NCI-H2227 (cell line): ENCODE results near the gene TBCEL.
A peak's percentile ranks its signal among the peaks of the same experiment; 100 is the strongest.
"Not testable (repeated sequence)": the region's sequence is repeated elsewhere in the genome, so short reads cannot be mapped to it uniquely, and the experiment has no call there.

Source experiments
- DNase-seq: peaks from one replicate; lab custom pipeline; 2025; ENCODE audit not compliant: unreplicated experiment; lab: John Stamatoyannopoulos, UW

The TBCEL gene, protein sequence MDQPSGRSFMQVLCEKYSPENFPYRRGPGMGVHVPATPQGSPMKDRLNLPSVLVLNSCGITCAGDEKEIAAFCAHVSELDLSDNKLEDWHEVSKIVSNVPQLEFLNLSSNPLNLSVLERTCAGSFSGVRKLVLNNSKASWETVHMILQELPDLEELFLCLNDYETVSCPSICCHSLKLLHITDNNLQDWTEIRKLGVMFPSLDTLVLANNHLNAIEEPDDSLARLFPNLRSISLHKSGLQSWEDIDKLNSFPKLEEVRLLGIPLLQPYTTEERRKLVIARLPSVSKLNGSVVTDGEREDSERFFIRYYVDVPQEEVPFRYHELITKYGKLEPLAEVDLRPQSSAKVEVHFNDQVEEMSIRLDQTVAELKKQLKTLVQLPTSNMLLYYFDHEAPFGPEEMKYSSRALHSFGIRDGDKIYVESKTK

DNA sequence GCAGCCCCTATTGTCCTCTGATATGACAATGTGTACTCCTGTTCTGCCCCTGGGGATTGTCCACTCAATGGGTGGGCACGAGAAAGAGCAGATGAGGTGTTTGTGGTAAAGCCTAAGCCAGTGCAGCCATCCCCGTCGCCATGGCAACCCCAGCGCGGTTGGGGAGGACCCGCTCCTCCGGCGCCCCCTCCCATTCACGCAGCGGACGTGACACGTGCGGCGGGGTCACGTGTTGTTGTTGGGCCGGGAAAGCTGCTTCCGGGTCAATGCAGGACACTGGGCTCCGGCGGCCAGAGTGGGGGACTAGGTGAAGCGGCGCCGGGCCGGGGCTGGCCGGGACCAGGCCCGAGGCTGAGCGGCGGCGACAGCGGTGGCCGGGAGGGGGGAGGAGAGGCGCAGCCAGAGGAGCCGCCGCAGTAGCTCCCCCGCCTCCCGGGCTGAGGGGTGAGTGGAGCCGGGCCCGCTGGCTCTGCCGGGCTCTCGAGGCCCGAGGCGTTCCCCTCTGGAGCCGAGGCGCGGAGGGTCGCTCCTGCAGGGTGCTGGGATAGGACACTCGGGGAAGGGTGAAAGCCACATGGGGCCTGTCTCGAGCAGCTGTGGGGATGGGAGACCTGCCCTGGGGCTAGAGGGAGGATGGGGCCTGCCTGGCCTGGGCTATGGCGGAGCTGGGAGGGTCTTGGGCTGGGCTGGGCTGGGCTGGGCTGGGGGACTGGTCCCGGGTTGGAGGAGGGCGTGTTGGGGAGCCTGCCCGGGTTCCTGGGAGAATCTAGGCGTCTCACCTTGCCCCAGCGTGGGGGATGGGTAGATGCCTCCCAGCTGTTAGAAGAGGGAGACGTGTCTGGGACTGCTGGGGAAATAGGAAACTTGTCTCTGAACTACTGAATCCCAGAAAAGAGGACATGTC, at the start of gene TBCEL:
TSS of gene TBCEL (plus strand) at position 255 of the 904 bp plus-strand sequence. CDS start 21,589 bp downstream, outside the sequence.
- peak; percentile 95 for DNase-seq

DNA sequence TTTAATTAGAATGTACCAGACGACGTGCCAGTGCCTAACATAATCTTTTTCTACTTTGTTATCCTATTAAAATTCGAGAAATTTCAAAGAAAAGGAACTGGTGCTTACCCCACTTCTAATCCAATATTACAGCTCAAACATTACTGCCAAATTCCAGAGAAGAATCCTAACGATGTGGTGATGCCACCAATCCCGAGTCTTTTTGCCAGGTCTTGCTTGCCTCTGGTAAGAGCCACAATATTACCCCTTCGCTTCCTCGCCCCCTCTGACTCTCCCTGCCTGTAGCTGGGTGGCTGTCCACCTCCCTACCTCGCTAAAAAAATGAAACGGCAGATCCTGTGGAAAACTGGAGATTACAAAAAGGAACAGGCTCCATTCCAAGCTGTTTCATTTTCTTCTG, 49.4 kb upstream of the TBCEL start:
- no peak for DNase-seq

DNA sequence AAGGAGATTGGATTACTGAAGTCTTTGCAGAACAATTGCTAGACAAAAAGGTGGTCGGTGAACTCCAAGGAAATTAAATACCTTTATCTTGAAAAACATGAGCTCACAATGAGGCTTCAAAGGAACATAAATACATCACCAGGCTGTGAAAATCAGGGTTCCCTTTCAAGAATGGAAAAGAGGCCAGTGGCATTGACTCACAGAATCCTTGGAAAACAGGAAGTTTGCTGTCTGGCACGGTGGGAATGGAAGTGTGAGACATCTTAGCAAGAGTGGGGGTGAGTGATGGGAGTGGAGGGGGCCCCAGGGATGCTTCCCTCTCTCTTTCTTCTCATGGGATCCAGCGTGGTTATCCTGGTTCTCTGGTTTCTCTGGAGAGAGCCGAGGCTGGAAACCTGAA, 48.9 kb upstream of the TBCEL start:
- DNase-seq, result no peak

DNA sequence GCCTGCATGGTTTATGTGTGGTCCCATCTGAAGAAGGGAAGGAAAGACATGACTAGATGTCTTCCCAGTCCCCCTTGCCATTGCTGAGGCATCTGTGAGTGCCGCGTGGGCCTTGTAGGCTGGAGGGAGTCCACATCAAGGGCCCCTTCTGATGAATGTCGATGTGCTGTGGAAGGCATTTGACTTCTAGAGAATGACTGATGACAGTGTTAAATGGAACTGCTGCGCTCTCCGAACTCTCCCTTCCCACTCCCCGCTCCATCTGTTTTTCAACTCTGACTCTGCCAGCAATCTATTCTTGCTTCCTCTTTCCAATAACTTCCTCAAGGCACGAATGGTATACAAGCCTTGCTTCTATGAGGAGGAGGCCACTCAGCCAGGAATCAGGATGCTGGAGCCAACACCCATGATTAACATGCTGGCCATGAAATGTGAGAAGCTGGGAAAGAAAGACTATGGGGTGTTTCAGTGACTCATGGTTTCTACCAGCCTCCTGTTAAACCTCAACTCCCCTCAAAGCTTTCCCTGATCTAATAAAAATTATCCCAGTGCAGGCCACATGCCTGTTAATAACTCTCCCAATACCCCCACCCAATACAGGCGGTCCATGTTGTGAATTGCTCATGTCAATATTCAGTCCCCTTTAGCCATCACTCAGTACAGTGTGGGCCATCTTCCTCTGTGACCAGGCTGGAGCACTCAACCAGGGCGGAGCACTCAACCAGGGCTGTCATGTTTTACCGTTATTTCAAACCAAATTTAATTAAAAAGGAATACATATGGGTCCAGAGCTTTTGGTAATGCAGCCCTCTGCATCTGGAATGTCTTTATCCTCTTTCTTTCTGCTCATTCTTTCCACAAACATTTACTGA, 46.4 kb upstream of the TBCEL start:
- DNase-seq, result no peak

DNA sequence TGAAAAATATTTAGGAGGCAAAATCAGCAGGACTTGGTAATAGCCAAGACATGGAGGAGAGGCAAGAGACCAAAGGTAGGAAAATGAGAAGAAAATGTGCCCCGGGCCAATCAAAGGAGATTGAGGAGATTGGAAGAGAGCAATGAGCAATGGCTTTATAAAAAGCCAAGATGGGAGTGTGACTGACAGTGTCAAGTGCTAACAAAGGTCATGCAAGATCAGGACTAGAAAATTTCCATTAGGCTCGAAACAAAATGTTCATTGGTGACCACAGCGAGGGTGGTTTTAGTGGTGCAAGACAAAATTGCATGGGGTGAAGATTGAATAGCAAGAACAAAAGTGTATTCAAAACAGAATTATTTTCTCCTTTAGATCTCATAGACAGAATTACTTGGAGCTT, 45.2 kb upstream of the TBCEL start:
- DNase-seq, result no peak

DNA sequence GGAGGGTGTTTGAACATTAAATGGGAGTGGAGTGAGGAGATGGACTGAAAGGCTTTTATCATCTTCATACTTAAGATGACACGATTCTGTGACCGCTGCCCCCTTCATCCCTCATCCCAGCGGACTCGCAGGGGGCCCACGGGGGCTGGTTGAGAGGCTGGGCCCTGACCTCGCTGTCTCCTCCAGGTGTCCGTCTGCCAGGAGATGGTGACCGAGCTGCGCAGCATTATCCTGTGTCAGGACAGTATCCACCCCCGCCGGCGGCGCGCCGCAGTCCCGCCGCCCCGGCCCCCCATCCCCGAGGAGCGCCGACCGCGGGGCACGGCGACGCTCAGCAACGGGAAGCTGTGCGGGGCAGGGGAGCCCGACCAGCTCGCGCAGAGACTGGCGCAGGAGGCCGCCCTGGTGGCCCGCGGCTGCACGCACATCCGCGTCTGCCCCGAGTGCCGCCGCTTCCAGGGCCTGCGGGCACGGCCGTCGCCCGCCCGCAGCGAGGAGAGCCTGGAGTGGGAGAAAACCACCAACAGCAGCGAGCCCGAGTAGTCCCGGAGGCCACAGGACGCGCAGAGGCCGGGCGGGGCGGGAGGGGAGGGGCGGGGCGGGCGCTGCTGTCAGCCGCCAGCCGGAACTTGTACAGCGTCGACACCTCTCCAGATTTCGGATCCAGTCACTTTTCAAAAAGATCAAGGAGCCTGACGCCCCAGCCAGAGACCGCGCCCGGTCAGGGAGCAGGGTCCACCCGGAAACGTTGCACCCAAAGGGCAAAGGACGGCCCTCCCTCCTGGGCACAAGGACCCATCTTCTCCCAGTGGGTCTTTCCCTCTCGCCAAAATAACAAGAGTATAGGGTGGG, 38.0 kb upstream of the TBCEL start:
- peak; percentile 69 for DNase-seq

DNA sequence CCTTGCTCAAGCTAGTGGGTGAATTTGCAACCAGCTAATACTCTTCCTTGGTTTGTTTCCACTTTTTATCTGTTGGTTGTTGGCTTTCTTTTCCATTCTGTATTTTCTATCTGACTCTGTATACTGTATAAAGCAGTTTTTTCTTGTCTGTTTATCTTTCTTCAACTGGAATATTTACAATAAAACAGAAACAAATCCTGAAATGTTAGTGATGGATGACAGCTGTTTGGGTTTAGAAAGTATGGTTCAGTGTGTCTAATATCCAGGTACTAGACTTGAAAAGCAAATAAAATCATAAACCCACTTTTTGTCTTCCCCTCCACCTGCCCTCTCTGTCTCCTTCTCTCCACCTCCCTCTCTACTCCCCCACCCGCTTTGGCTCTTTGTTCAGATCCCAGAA, 35.3 kb upstream of the TBCEL start:
- DNase-seq, result no peak

DNA sequence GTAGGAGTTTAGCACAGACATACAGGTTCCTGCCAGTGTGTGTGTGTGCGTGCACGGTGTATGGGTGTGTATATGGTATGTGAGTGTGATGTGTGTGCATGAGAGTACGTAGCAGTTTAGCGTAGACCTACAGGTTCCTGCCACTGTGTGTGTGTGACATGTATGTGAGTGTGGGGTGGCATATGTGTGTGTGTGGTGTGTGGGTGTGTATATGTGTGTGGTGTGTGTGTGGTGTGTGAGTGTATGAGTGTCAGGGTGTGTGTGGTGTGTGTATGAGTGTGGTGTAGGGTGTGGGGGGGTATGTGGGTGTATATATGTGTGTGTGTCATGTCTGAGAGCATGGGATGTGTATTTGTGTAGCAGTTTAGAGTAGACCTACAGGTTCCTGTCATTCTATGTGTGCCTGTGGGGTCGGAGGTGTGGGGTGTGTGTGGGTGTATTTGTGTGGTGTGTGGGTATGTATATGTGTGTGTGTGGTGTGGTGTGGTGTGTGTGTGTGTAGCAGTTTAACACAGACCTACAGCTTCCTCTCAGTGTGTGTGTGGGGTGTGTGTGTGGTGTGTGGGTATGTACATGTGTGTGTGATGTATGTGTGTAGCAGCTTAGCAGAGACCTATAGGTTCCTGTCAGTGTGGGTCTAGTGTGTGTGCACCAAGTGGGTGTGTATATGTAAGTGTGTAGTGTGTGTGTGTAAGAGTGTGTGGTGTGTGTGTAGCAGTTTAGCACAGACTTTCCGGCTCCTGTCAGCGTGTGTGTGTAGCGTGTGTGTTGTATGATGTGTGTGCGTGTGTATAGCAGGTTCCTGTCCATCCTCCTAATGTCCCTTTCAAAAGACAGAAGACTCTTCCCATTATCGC, 31.8 kb upstream of the TBCEL start:
- DNase-seq, result no peak

DNA sequence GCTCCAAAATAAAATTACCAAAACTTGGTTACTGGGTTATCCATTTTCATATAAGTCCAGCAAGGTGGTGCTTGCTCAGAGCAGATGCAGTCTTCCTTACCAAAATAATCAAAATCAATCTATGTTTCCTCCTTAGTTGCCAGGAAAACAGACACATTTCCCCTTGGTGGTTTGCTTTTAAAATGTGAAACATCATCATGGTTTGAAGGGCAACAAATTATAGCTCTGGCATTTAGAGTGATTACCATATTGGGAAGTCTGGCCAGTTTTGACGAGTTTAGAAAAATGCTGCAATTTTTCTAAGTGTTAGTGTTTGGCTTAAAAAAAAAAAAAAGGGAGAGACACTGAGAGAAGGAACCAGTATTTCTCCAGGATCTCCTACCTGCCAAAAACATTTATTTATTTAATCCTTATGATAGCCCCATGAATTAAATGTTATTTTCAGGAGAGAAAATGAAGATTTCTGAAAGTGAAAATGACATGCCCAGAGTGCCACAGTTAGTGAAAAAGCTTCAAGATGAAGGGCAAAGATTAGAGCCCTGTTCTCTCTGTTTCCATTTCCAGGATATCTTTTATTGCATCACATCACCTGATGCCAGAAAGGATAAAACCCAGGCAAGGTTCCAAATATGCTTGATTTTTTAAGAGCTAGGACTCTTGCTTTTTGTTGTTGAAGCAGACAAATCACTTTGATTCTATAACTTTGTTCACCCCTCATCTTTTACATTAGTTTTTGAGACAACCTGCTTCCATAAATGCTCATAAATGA, 29.6 kb upstream of the TBCEL start:
- DNase-seq, result no peak

DNA sequence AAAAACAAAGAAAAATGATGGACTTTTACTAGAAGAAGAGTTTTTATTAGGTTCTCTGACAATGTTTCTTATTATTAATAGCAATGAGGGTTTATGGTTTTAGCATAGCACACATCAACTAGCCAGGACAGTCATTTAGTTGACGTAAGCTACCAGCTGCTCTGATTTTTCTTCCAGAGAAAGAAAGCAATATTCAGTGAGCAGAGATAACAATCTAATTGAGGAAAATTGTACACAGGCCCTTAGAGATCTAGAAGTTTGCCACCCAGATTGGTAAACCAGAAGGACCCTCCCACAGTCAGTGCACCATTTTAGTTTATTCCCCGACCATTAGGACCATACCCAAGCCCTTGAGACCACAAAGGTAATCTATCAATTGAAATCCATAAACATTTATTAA, 28.7 kb upstream of the TBCEL start:
- no peak for DNase-seq

DNA sequence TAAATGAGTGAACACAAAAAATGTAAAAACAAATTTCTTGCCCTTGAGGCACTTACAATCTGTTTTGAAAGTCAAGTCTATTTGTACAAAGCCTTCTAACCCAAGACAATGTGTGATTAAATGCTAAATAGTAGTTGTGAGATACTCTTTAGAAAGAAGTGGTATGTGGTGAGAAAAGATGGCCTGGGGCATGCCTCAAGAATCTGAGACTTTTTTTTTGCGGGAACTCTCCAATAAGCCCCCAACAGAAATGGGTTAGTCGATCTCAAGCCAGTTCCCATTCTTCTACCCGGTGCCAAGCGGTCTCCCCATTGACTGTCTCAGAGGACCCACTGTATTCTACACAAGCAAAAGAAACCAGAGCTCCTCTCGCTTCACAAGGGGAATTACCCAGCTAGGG, 26.9 kb upstream of the TBCEL start:
- no peak for DNase-seq

DNA sequence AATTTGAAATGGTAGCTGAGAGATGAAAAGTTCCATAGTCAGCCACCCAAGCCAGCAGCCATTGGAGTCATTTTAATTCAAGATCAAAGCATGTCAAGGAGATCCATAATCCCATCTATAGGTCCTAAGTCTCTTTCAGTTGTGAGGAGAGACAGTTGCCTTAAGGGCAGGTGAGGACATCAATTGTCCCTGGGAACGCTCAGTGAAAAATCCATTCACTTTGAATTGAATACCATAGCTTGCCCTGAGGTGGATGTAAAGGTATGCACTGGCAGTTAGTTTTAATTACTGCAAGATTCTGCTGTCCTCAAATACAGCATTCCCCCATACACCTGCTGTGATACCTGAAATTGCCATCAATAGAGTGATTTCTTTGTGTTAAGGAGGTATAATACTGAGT, 25.3 kb upstream of the TBCEL start:
- no peak for DNase-seq

DNA sequence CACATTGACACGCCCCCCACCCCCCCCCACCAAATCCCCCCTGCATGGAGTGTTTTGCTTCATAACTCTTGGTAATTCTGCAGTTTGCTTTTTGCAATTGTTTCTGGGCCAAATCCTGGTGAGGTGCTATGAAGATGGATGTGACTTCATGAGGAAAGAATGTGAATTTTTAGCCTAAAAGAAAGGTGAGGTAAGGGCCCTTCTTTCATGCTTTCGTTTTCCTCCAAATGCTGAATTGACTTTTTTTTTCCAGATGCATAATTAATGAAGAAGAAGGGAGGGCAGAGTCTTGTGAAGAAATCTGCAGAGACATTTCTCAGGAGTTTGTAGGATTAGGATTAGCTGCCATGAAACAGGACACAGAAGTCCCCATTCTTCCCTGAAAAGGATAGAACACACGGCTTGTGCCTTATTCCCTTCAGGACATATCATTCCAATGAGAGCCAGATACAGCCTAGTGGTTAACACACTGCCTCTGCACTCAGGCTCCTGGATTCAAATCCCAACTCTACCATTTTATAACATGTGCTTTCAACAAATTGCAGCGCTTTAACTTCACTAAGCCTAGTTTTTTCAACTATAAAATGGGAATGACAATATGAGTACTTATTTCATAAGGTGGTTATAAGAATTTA, 19.6 kb upstream of the TBCEL start:
- DNase-seq, result no peak

DNA sequence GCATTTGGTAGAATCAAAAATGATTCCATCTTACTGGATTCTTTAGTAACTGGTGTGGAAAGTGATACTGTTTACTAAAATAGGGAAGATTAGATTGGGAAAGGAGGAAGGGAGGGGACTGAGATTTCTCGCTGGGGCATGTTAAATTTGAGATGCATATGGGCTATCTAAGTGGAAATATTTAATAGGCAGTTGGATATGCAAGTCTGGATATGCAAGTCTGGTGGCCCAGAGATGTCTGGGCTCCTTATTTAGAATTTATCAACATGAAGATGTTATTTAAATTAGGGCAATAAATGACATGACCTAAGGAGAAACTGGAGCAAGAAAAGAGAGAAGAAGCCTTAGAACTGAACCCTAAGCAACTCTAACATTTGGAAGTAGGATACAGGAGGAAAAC, 17.0 kb upstream of the TBCEL start:
- no peak for DNase-seq

DNA sequence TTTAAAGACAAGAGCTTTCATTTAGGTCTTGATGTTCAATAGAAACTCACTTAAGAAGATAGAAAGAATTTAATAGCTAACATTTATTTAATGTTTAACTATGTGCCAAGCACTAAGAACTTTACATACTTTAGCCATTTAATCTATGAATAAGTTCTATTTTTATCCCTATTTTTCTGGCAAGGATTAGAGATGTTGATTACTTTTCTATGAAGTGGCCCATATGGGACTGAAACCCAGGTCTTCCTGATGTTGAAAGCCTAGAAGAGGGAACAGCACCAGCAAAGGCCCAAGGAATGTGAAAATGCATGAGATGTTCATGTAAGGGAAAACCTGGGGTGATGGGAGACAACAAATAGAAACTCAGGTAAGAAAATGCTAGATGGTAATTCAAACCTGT, 15.4 kb upstream of the TBCEL start:
- no peak for DNase-seq

DNA sequence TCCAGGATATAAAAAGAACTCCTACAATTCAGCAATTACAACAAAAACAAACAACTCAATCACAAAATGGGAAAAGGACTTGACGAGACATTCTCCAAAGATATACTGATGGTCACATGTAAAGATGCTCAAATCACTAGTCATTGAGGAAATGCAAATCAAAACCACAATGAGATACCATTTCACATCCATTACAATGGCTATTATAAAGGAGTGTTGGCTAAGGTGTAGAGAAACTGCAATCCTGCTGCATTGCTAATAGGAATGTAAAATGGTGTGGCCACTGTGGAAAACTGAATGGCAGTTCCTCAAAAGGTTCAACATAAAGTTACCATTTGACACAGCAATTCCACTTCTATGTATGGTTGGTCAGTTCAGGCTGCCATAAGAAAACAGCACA, 11.8 kb upstream of the TBCEL start:
- no peak for DNase-seq

DNA sequence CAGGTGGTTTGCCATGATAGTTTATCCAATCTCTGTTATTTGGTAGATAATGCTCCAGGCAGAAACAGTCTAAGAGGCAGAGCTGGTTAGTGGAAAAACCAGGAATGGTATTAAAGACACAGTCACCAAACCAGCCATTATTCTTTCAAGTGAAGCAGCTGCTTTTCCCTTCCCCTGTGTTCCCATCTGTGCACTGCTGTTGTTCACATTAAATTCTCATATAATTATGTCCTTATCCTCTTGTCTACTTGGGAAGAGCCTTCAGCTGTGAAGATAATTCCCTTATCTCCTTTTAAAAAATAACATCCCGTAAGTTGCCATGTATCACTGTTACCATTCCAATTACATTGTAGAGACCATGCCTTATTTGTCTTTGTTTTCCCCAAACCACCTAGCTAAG, 5.2 kb upstream of the TBCEL start:
- DNase-seq, result peak; percentile 72

DNA sequence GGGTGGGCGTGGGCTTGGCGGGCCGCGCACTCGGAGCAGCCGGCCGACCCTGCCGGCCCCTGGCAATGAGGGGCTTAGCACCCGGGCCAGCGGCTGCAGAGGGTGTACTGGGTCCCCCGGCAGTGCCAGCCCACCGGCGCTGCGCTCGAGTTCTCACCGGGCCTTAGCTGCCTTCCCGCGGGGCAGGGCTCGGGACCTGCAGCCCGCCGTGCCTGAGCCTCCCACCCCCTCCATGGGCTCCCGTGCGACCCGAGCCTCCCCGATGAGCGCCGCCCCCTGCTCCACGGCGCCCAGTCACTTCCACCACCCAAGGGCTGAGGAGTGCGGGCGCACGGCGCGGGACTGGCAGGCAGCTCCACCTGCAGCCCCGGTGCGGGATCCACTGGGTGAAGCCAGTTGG, 2.2 kb upstream of the TBCEL start:
- not testable (repeated sequence) for DNase-seq
